GM18502 (cell line): ENCODE measurements around the gene CCDC174.

Source experiments
- ATAC-seq: cut with Tn5 transposase; IDR thresholded peaks from one replicate; pipeline ENCODE4 v1.9.1; 2021; ENCODE audit warnings: mild to moderate bottlenecking; ENCODE audit not compliant: unreplicated experiment, poor library complexity

Gene CCDC174

GRCh38 chr3:14691239-14691638 is 39.7 kb downstream of the CCDC174 start:
- ATAC-seq: peak; percentile 51

- no peak for ATAC-seq
Measured at GRCh38 chr3:14691719-14692118, 40.2 kb downstream of the CCDC174 start.

- ATAC-seq: no peak
Measured at GRCh38 chr3:14698601-14699244, 47.2 kb downstream of the CCDC174 start.

GRCh38 chr3:14699643-14700042 is 48.1 kb downstream of the CCDC174 start:
- ATAC-seq: no peak

GRCh38 chr3:14700891-14701290 is 49.3 kb downstream of the CCDC174 start:
- no peak for ATAC-seq

GRCh38 chr3:14701676-14702075 is 50.1 kb downstream of the CCDC174 start:
- no peak for ATAC-seq

GRCh38 chr3:14703128-14703750 is 51.7 kb downstream of the CCDC174 start:
- no peak for ATAC-seq

GRCh38 chr3:14703791-14704190 is 52.2 kb downstream of the CCDC174 start:
- ATAC-seq: no peak

- no peak for ATAC-seq
Measured at GRCh38 chr3:14706096-14706495, 54.5 kb downstream of the CCDC174 start.

- no peak for ATAC-seq
Measured at GRCh38 chr3:14716591-14716990, 65.0 kb downstream of the CCDC174 start.

GRCh38 chr3:14717307-14717706 is 65.7 kb downstream of the CCDC174 start:
- no peak for ATAC-seq

GRCh38 chr3:14718539-14718938 is 67.0 kb downstream of the CCDC174 start:
- peak; percentile 62 for ATAC-seq

GRCh38 chr3:14719006-14719405 is 67.4 kb downstream of the CCDC174 start:
- peak; percentile 24 for ATAC-seq

GRCh38 chr3:14721126-14721864 is 69.7 kb downstream of the CCDC174 start:
- ATAC-seq: no peak
